BLaER1 (cell line): ENCODE results near the gene CDH23.

Source experiments
- H3K27ac ChIP-seq: shearing (Covaris generic); formaldehyde crosslinking; 2 replicates; pipeline ENCODE4 v1.8.1; 2022
- H3K27me3 ChIP-seq: shearing (Covaris generic); formaldehyde crosslinking; 2 replicates; pipeline ENCODE4 v1.8.1; 2022
- H3K36me3 ChIP-seq: shearing (Covaris generic); formaldehyde crosslinking; 2 replicates; pipeline ENCODE4 v1.8.1; 2022
- H3K4me1 ChIP-seq: shearing (Covaris generic); formaldehyde crosslinking; 2 replicates; pipeline ENCODE4 v1.8.1; 2022
- H3K4me2 ChIP-seq: shearing (Covaris generic); formaldehyde crosslinking; 2 replicates; pipeline ENCODE4 v1.8.1; 2022
- H3K4me3 ChIP-seq: shearing (Covaris generic); formaldehyde crosslinking; 2 replicates; pipeline ENCODE4 v1.8.1; 2022
- H3K9ac ChIP-seq: shearing (Covaris generic); formaldehyde crosslinking; 2 replicates; pipeline ENCODE4 v1.8.1; 2022
- H3K9me3 ChIP-seq: shearing (Covaris generic); formaldehyde crosslinking; 2 replicates; pipeline ENCODE4 v1.8.1; 2022
- H4K20me1 ChIP-seq: shearing (Covaris generic); formaldehyde crosslinking; 2 replicates; pipeline ENCODE4 v1.8.1; 2022
- Cebpa-rat ChIP-seq: shearing (Covaris generic); IDR thresholded peaks from 2 replicates; pipeline ENCODE4 v1.8.1; 2022

The CDH23 gene

GRCh38 chr10:71478173-71478572, 81.5 kb downstream of the CDH23 start:
- Histone ChIP-seq H3K9ac (no peak overlapping the region), H3K4me2 (no peak overlapping the region), H3K4me3 (no peak overlapping the region), H3K9me3 (no peaks in the 10 kb centered on the region), H3K4me1 (peaks cover 41% of the 10 kb centered on the region), H3K36me3 (no peaks in the 10 kb centered on the region), H3K27me3 (no peaks in the 10 kb centered on the region), H3K27ac (no peak overlapping the region), H4K20me1 (no peaks in the 10 kb centered on the region)
- no peak for TF ChIP-seq Cebpa-rat

- no peak overlapping the region for H3K27ac ChIP-seq
- no peak for TF ChIP-seq Cebpa-rat
- no peak overlapping the region for H3K4me2 ChIP-seq
- H3K9me3 ChIP-seq = no peaks in the 10 kb centered on the region
- H3K27me3 ChIP-seq = no peaks in the 10 kb centered on the region
- no peak overlapping the region for H3K4me3 ChIP-seq
- no peaks in the 10 kb centered on the region for H4K20me1 ChIP-seq
- H3K9ac ChIP-seq = no peak overlapping the region
- no peaks in the 10 kb centered on the region for H3K36me3 ChIP-seq
- peaks cover 38% of the 10 kb centered on the region for H3K4me1 ChIP-seq
Observed at GRCh38 chr10:71478813-71479365, 82.2 kb downstream of the CDH23 start.

GRCh38 chr10:71479831-71480230, 83.1 kb downstream of the CDH23 start:
- Histone ChIP-seq H3K36me3 (no peaks in the 10 kb centered on the region), H3K27ac (no peak overlapping the region), H3K4me2 (no peak overlapping the region), H3K9me3 (no peaks in the 10 kb centered on the region), H3K4me1 (peaks cover 33% of the 10 kb centered on the region), H3K9ac (no peak overlapping the region), H4K20me1 (no peaks in the 10 kb centered on the region), H3K27me3 (no peaks in the 10 kb centered on the region), H3K4me3 (no peak overlapping the region)
- TF ChIP-seq Cebpa-rat = no peak

GRCh38 chr10:71480662-71481061, 83.9 kb downstream of the CDH23 start:
- no peak overlapping the region for H3K27ac ChIP-seq
- no peaks in the 10 kb centered on the region for H3K27me3 ChIP-seq
- no peaks in the 10 kb centered on the region for H3K9me3 ChIP-seq
- no peak overlapping the region for H3K9ac ChIP-seq
- no peaks in the 10 kb centered on the region for H4K20me1 ChIP-seq
- H3K4me3 ChIP-seq = no peak overlapping the region
- no peak for TF ChIP-seq Cebpa-rat
- peaks cover 25% of the 10 kb centered on the region for H3K4me1 ChIP-seq
- no peaks in the 10 kb centered on the region for H3K36me3 ChIP-seq
- no peak overlapping the region for H3K4me2 ChIP-seq

GRCh38 chr10:71481746-71482410, 85.2 kb downstream of the CDH23 start:
- peaks cover 13% of the 10 kb centered on the region for H3K4me1 ChIP-seq
- H3K9me3 ChIP-seq = no peaks in the 10 kb centered on the region
- H4K20me1 ChIP-seq = no peaks in the 10 kb centered on the region
- no peaks in the 10 kb centered on the region for H3K27me3 ChIP-seq
- H3K4me2 ChIP-seq = no peak overlapping the region
- H3K36me3 ChIP-seq = no peaks in the 10 kb centered on the region
- H3K9ac ChIP-seq = no peak overlapping the region
- H3K4me3 ChIP-seq = no peak overlapping the region
- TF ChIP-seq Cebpa-rat = no peak
- H3K27ac ChIP-seq = no peak overlapping the region

GRCh38 chr10:71482620-71483019, 85.9 kb downstream of the CDH23 start:
- no peak overlapping the region for H3K4me2 ChIP-seq
- TF ChIP-seq Cebpa-rat = no peak
- peaks cover 11% of the 10 kb centered on the region; the same call in 1 of the 2 replicates for H3K4me1 ChIP-seq
- H3K27me3 ChIP-seq = no peaks in the 10 kb centered on the region
- no peak overlapping the region for H3K27ac ChIP-seq
- no peaks in the 10 kb centered on the region for H3K36me3 ChIP-seq
- H4K20me1 ChIP-seq = no peaks in the 10 kb centered on the region
- no peaks in the 10 kb centered on the region for H3K9me3 ChIP-seq
- H3K9ac ChIP-seq = no peak overlapping the region
- H3K4me3 ChIP-seq = no peak overlapping the region

GRCh38 chr10:71483135-71483534, 86.4 kb downstream of the CDH23 start:
- Histone ChIP-seq H3K4me2 (no peak overlapping the region), H3K36me3 (no peaks in the 10 kb centered on the region), H3K4me3 (no peak overlapping the region), H3K9ac (no peak overlapping the region), H3K4me1 (peaks cover 11% of the 10 kb centered on the region; the same call in 1 of the 2 replicates), H4K20me1 (no peaks in the 10 kb centered on the region), H3K27ac (no peak overlapping the region), H3K27me3 (no peaks in the 10 kb centered on the region), H3K9me3 (no peaks in the 10 kb centered on the region)
- TF ChIP-seq Cebpa-rat = no peak

GRCh38 chr10:71483885-71484751, 87.4 kb downstream of the CDH23 start:
- no peak overlapping the region for H3K9ac ChIP-seq
- peaks cover 11% of the 10 kb centered on the region; the same call in 1 of the 2 replicates for H3K4me1 ChIP-seq
- H3K9me3 ChIP-seq = peaks cover 3% of the 10 kb centered on the region
- no peaks in the 10 kb centered on the region for H3K36me3 ChIP-seq
- H3K27ac ChIP-seq = no peak overlapping the region
- H4K20me1 ChIP-seq = no peaks in the 10 kb centered on the region
- no peak overlapping the region for H3K4me2 ChIP-seq
- TF ChIP-seq Cebpa-rat = no peak
- no peaks in the 10 kb centered on the region for H3K27me3 ChIP-seq
- no peak overlapping the region for H3K4me3 ChIP-seq

GRCh38 chr10:71486484-71487114, 89.9 kb downstream of the CDH23 start:
- Histone ChIP-seq H3K9ac (no peak overlapping the region), H3K36me3 (no peaks in the 10 kb centered on the region), H3K4me3 (no peak overlapping the region), H4K20me1 (no peaks in the 10 kb centered on the region), H3K27ac (no peak overlapping the region), H3K4me2 (no peak overlapping the region), H3K9me3 (peaks cover 7% of the 10 kb centered on the region), H3K4me1 (peaks cover 6% of the 10 kb centered on the region; the same call in 1 of the 2 replicates), H3K27me3 (no peaks in the 10 kb centered on the region)
- TF ChIP-seq Cebpa-rat = no peak

- no peaks in the 10 kb centered on the region for H4K20me1 ChIP-seq
- no peaks in the 10 kb centered on the region for H3K36me3 ChIP-seq
Observed at GRCh38 chr10:71487726-71488125, 91.0 kb downstream of the CDH23 start.

More at GRCh38 chr10:71487726-71488125, 91.0 kb downstream of the CDH23 start:
- Histone ChIP-seq H3K4me3 (no peak overlapping the region), H3K4me1 (peaks cover 6% of the 10 kb centered on the region; the same call in 1 of the 2 replicates), H3K9me3 (peaks cover 7% of the 10 kb centered on the region), H3K27ac (no peak overlapping the region), H3K9ac (no peak overlapping the region), H3K4me2 (no peak overlapping the region), H3K27me3 (no peaks in the 10 kb centered on the region)
- no peak for TF ChIP-seq Cebpa-rat
